ENCODE measurements around the gene RBP4.
A peak's percentile ranks its signal among the peaks of the same experiment; 100 is the strongest.
"Not testable (repeated sequence)": the region's sequence is repeated elsewhere in the genome, so short reads cannot be mapped to it uniquely, and the experiment has no call there.

The RBP4 gene

DNA sequence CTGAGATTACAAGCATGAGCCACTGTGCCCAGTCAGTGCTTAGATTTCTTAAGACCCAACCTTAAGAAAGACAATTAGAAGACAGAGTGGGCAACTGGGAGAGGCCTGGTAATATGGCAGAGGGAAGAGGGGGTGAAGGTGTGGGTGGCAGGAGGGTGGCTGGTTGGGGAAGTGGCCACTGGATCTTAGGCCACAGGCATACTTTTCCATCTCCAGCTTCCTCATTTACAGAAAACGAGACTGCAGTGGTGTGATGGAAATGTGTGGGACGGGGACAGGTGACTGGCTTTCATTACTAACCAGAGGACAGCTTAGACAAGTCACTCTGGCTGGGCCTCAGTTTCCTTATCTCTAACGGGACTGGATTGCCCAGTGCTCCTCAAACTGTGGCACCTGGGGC is 35.6 kb downstream of the RBP4 start:
- Histone ChIP-seq H3K4me3 (ENCODE audit: low read depth, low read length) (no peak overlapping the region), H3K4me1 (ENCODE audit: control insufficient read depth, insufficient read depth, low read length) (no peaks in the 10 kb centered on the region), H3K27ac (ENCODE audit: low read depth, low read length) (no peak overlapping the region), H3K9me3 (ENCODE audit: control insufficient read depth, insufficient read depth, low read depth, low read length) (no peaks in the 10 kb centered on the region), H3K9ac (ENCODE audit: low read length) (no peak overlapping the region), H3K27me3 (ENCODE audit: control insufficient read depth, insufficient read depth, low read length) (peaks cover 85% of the 10 kb centered on the region), H3K36me3 (ENCODE audit: control insufficient read depth, insufficient read depth, low read length) (no peaks in the 10 kb centered on the region)

DNA sequence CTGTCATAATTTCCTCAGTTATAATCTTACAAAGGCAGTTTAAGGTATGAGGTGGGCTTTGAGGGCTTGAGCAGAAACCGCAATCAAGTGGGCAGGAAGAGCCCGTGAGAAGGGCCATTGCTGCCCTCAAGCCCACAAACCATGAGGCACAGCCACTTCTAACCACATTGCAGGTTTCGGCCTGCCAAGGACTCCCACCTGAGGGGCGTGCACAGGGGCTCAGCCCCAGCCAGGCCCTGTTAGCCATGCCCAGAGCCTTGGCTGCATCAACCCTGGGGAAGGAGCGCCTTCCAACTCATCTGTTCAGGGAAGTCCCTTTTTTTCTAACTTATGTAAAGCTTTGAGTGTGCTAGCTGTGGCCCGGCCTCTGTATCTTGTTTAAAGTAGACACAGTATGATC is 40.5 kb downstream of the RBP4 start:
- Histone ChIP-seq H3K36me3 (ENCODE audit: control insufficient read depth, insufficient read depth, low read length) (no peaks in the 10 kb centered on the region), H3K4me1 (ENCODE audit: control insufficient read depth, insufficient read depth, low read length) (no peaks in the 10 kb centered on the region), H3K9me3 (ENCODE audit: control insufficient read depth, insufficient read depth, low read depth, low read length) (no peaks in the 10 kb centered on the region), H3K9ac (ENCODE audit: low read length) (no peak overlapping the region), H3K27me3 (ENCODE audit: control insufficient read depth, insufficient read depth, low read length) (peaks cover 39% of the 10 kb centered on the region), H3K4me3 (ENCODE audit: low read depth, low read length) (no peak overlapping the region), H3K27ac (ENCODE audit: low read depth, low read length) (no peak overlapping the region)

DNA sequence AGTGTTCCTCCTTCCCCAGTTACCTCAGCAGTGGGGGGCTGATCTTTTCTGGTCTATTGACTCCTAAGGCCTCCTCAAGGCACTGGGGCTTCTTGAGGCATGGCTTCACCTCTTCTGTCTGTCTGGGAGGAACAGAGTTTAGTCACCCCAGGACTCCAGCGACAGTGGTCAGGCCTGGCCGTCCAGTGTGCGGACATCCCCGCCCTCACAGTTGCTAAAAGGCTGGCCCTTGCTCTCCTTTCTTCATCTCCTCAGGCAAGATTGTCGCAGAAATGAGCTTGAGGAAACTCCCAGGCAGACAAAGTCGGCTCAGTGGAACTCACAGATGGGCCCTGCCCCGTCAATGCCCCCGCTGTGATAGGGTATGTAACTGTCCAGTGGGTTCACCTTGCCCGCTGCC is 41.5 kb downstream of the RBP4 start:
- no peak overlapping the region for H3K9ac ChIP-seq (ENCODE audit: low read length)
- no peak overlapping the region for H3K4me3 ChIP-seq (ENCODE audit: low read depth, low read length)
- peaks cover 28% of the 10 kb centered on the region for H3K27me3 ChIP-seq (ENCODE audit: control insufficient read depth, insufficient read depth, low read length)
- H3K9me3 ChIP-seq (ENCODE audit: control insufficient read depth, insufficient read depth, low read depth, low read length): no peaks in the 10 kb centered on the region
- H3K4me1 ChIP-seq (ENCODE audit: control insufficient read depth, insufficient read depth, low read length): peaks cover 5% of the 10 kb centered on the region; the same call in 1 of the 2 replicates
- no peak overlapping the region for H3K27ac ChIP-seq (ENCODE audit: low read depth, low read length)
- no peaks in the 10 kb centered on the region for H3K36me3 ChIP-seq (ENCODE audit: control insufficient read depth, insufficient read depth, low read length)

DNA sequence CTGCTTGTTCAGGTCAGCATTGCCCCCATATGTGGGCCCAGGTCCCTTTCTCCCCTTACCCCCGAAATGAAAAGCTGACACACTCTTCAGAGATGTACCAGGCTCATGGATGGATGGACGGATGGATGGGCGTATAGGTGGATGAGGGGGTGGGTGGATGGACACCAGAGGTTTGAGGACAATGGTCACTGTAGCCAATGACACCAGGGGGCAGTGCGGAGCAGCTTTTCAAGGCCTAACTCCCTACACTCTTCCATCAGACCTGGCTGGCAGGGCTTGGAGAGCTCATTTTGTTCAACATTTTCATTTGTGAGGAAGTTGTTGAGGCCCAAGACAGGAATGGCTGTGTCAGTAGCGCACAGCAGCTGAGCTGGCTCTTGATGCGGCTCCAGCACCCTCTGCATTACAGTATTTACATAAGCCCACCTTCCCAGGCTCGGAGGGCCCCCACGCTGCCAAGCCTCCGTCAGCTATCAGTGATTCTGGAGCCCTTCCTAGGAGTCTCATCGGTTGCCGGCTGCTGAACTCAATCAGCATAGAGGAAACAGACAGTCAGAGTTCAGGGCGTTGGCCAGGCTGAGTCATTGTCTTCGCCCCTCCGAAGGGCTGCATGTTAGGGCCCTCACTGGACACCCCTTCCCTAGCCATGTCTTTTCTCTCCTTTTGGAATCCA is 46.1 kb downstream of the RBP4 start:
- Histone ChIP-seq H3K4me1 (ENCODE audit: control insufficient read depth, insufficient read depth, low read length) (peaks cover 5% of the 10 kb centered on the region; the same call in 1 of the 2 replicates), H3K9me3 (ENCODE audit: control insufficient read depth, insufficient read depth, low read depth, low read length) (no peaks in the 10 kb centered on the region), H3K27me3 (ENCODE audit: control insufficient read depth, insufficient read depth, low read length) (peaks cover 3% of the 10 kb centered on the region; the same call in 1 of the 2 replicates), H3K36me3 (ENCODE audit: control insufficient read depth, insufficient read depth, low read length) (no peaks in the 10 kb centered on the region), H3K9ac (ENCODE audit: low read length) (no peak overlapping the region), H3K27ac (ENCODE audit: low read depth, low read length) (no peak overlapping the region), H3K4me3 (ENCODE audit: low read depth, low read length) (0 out of 2 replicates have a peak overlapping the region, but pooled peaks have one; percentile 8)

DNA sequence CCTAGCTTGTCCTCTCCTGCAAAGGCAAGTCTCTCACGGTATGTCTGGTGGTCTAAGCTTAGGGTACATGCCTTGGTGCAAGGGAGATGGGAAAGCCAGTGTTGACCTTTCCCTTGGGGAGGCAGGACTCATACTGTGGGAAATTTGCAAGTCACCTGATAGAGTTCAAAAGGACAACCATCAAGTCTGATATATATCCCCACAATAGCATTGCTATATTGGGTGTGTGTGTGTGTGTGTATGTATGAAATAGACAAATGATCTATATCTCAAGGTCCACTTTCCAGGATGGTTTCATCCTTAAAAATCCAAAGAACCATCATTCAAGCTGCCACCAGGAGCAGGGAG is 46.7 kb downstream of the RBP4 start:
- H3K9ac ChIP-seq (ENCODE audit: low read length): no peak overlapping the region
- H3K27ac ChIP-seq (ENCODE audit: low read depth, low read length): no peak overlapping the region
- H3K27me3 ChIP-seq (ENCODE audit: control insufficient read depth, insufficient read depth, low read length): peaks cover 3% of the 10 kb centered on the region; the same call in 1 of the 2 replicates
- peaks cover 5% of the 10 kb centered on the region; the same call in 1 of the 2 replicates for H3K4me1 ChIP-seq (ENCODE audit: control insufficient read depth, insufficient read depth, low read length)
- H3K36me3 ChIP-seq (ENCODE audit: control insufficient read depth, insufficient read depth, low read length): no peaks in the 10 kb centered on the region
- no peak overlapping the region for H3K4me3 ChIP-seq (ENCODE audit: low read depth, low read length)
- no peaks in the 10 kb centered on the region for H3K9me3 ChIP-seq (ENCODE audit: control insufficient read depth, insufficient read depth, low read depth, low read length)

DNA sequence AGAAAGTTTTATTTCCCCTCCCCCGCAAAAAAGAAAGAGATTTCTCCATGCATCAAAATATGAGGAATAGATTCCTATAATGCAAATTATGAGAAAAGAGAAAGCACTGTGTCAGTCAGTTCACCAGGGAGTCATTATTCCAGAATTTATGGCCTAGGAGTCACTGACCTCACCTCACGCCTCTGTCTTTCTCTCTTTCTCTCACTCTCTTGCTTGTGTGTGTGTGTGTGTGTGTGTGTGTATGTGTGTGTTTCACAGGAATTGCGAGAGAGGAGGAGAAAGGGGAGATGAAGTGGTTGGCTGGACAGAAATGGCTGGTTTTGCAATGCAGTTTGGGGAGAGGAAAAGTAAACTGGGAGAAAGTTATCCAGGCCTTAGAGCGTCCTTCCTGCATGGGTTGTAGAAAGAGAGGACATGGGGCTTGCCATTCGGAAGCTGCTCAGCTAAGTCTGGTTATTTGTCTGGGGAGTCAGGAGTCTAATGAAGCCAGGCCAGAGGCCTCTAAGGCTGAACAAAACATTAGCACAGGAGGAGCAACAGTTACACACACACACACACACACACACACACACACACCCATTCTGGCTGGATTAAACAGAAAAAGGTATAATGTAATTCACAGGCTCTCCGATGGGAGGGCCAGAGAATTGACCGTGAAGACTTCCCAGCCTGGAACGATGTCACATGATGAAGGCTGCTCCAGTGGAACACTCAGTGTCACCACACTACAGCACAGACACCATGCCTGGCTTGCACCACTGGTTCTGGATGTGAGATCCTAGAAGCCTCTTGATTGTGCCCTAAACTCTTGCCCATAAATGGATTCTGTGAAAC is 47.3 kb downstream of the RBP4 start:
- Histone ChIP-seq H3K36me3 (ENCODE audit: control insufficient read depth, insufficient read depth, low read length) (no peaks in the 10 kb centered on the region), H3K27ac (ENCODE audit: low read depth, low read length) (no peak overlapping the region), H3K4me3 (ENCODE audit: low read depth, low read length) (no peak overlapping the region), H3K9ac (ENCODE audit: low read length) (no peak overlapping the region), H3K9me3 (ENCODE audit: control insufficient read depth, insufficient read depth, low read depth, low read length) (no peaks in the 10 kb centered on the region), H3K4me1 (ENCODE audit: control insufficient read depth, insufficient read depth, low read length) (peaks cover 5% of the 10 kb centered on the region; the same call in 1 of the 2 replicates), H3K27me3 (ENCODE audit: control insufficient read depth, insufficient read depth, low read length) (peaks cover 3% of the 10 kb centered on the region; the same call in 1 of the 2 replicates)

DNA sequence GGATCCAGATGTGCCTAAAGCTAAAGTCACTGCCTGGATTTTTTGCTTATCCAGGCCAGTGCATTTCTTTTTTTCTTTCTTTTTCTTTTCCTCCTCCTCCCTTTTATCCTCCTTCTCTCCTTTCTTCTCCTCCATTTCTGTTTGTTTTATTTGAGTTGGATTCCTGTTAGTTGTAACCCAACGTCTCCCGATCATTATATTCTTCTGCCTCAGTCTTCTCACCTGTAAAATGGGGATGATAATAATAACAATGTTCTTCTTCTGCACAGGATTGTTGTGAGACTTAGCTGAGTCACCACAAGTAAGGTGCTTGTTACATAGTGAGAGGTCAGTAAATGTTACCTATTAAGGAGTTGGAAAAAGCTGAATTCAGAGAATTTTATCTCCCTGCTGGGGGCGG is 48.3 kb downstream of the RBP4 start:
- H3K4me1 ChIP-seq (ENCODE audit: control insufficient read depth, insufficient read depth, low read length): peaks cover 5% of the 10 kb centered on the region; the same call in 1 of the 2 replicates
- H3K9ac ChIP-seq (ENCODE audit: low read length): no peak overlapping the region
- no peak overlapping the region for H3K27ac ChIP-seq (ENCODE audit: low read depth, low read length)
- H3K27me3 ChIP-seq (ENCODE audit: control insufficient read depth, insufficient read depth, low read length): no peaks in the 10 kb centered on the region
- no peaks in the 10 kb centered on the region for H3K9me3 ChIP-seq (ENCODE audit: control insufficient read depth, insufficient read depth, low read depth, low read length)
- no peak overlapping the region for H3K4me3 ChIP-seq (ENCODE audit: low read depth, low read length)
- H3K36me3 ChIP-seq (ENCODE audit: control insufficient read depth, insufficient read depth, low read length): no peaks in the 10 kb centered on the region

DNA sequence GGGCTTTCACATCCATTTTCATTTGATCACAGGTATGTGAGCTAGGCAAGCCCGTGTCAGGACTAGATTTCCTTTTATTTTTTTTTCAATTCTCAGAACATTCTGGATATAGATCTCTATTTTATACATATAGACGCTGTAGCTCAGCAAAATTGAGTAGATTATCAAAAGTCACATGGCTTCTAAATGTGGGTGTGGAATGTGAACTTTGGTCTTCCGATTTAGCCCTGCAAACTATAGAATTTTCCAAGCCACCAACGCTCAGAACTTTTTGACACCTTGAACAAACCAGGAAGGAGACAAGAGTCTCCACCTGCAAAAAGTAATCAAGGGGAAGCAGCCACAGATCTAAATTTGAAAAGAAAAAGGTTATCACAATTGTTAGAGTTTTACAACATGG is 50.4 kb downstream of the RBP4 start:
- peaks cover 5% of the 10 kb centered on the region; the same call in 1 of the 2 replicates for H3K4me1 ChIP-seq (ENCODE audit: control insufficient read depth, insufficient read depth, low read length)
- H3K27me3 ChIP-seq (ENCODE audit: control insufficient read depth, insufficient read depth, low read length): no peaks in the 10 kb centered on the region
- H3K9ac ChIP-seq (ENCODE audit: low read length): no peak overlapping the region
- no peak overlapping the region for H3K27ac ChIP-seq (ENCODE audit: low read depth, low read length)
- no peak overlapping the region for H3K4me3 ChIP-seq (ENCODE audit: low read depth, low read length)
- no peaks in the 10 kb centered on the region for H3K36me3 ChIP-seq (ENCODE audit: control insufficient read depth, insufficient read depth, low read length)
- H3K9me3 ChIP-seq (ENCODE audit: control insufficient read depth, insufficient read depth, low read depth, low read length): no peaks in the 10 kb centered on the region

DNA sequence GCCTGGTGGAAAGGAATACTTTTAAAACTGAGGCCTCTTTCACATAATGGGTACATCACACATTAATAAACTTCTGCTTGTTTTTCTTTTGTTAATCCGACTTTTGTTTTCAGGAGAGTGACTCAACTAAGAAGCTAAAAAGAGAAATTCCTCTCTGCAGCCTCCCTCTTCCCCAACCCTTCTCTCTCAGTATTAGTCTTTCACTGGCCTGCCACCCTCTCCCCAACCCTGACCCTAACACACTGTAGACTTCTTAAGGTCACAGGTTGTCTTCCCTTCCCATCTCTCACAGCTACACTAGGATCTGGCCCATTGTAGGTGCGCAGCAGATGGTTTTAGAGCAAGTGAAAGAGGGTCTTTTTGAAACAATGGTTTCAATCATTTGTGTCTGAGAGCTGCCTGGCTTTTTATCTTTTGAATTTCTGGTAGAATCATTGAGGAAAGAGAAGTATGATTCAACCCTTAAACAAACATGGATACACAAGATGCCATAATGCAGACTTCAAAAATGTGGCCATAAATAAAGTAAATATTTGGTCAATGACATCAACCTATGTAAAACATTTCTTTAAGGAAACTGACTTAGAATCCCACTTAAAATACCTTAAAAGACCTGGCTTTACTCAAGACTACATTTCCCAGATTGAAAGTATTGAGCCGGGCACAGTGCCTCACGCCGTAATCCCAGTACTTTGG is 52.5 kb downstream of the RBP4 start:
- Histone ChIP-seq H3K9ac (ENCODE audit: low read length) (no peak overlapping the region), H3K9me3 (ENCODE audit: control insufficient read depth, insufficient read depth, low read depth, low read length) (no peaks in the 10 kb centered on the region), H3K36me3 (ENCODE audit: control insufficient read depth, insufficient read depth, low read length) (no peaks in the 10 kb centered on the region), H3K4me1 (ENCODE audit: control insufficient read depth, insufficient read depth, low read length) (no peaks in the 10 kb centered on the region), H3K4me3 (ENCODE audit: low read depth, low read length) (no peak overlapping the region), H3K27me3 (ENCODE audit: control insufficient read depth, insufficient read depth, low read length) (no peaks in the 10 kb centered on the region), H3K27ac (ENCODE audit: low read depth, low read length) (no peak overlapping the region)

DNA sequence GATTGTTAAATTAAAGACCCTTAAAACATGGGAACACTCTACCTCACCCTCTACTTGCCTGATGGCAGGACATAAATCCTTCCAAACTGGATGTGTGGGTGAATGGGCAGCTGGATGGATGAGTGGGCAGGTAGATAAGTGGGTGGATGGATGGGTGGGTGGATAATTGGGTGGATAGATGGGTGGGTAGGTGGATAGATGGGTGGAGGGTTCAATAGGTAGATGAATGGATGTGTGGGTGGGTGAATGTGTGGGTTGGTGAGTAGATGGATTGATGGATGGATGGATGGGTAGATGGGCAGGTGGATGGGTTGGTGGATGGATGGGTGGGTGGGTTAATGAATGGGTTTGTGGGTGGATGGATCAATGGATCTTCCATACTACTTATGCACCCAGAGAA is 53.5 kb downstream of the RBP4 start:
- Histone ChIP-seq H3K9ac (ENCODE audit: low read length) (no peak overlapping the region), H3K27me3 (ENCODE audit: control insufficient read depth, insufficient read depth, low read length) (peaks cover 3% of the 10 kb centered on the region; the same call in 1 of the 2 replicates), H3K4me1 (ENCODE audit: control insufficient read depth, insufficient read depth, low read length) (peaks cover under 1% of the 10 kb centered on the region; the same call in 1 of the 2 replicates), H3K27ac (ENCODE audit: low read depth, low read length) (no peak overlapping the region), H3K36me3 (ENCODE audit: control insufficient read depth, insufficient read depth, low read length) (no peaks in the 10 kb centered on the region), H3K4me3 (ENCODE audit: low read depth, low read length) (no peak overlapping the region), H3K9me3 (ENCODE audit: control insufficient read depth, insufficient read depth, low read depth, low read length) (no peaks in the 10 kb centered on the region)

DNA sequence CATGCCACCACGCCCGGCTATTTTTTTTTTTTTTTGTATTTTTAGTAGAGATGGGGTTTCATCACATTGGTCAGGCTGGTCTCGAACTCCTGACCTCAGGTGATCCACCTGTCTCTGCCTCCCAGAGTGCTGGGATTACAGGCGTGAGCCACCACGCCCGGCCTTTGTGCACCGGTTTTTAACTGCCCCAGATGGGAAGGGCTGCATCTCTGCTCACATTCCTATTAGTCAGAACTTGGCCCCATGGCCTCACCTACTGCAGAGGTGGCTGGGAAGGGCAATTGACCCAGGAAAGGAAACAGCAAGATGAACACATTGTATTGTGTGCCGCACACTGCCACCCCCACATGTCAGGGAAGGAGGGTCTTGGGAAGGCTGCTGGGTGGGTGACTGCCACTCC is 54.0 kb downstream of the RBP4 start:
- H3K9ac ChIP-seq (ENCODE audit: low read length); H3K27me3 ChIP-seq (ENCODE audit: control insufficient read depth, insufficient read depth, low read length); H3K9me3 ChIP-seq (ENCODE audit: control insufficient read depth, insufficient read depth, low read depth, low read length); H3K4me1 ChIP-seq (ENCODE audit: control insufficient read depth, insufficient read depth, low read length); H3K27ac ChIP-seq (ENCODE audit: low read depth, low read length); H3K4me3 ChIP-seq (ENCODE audit: low read depth, low read length); H3K36me3 ChIP-seq (ENCODE audit: control insufficient read depth, insufficient read depth, low read length): not testable (repeated sequence)

Data from HUES6 (cell line).